ENCODE measurements around the gene RAPGEF4. TPM values are rescaled to one million over a fixed set of nuclear protein-coding genes. Genes with fewer than 3 reads are reported as not detected.

Gene RAPGEF4
- polyA plus RNA-seq, 1 donor, result 9.4 TPM

GRCh38 chr2:172965433-172966212 lies 230.0 kb downstream of the RAPGEF4 start:
- WGBS (ENCODE audit: insufficient coverage, low lambda C conversion rate), result 95% methylated on average over 3 of the region's 8 CpGs
- H3K27me3 ChIP-seq (ENCODE audit: control insufficient read depth, insufficient read depth, low read length), result no peaks in the 10 kb centered on the region
- H3K36me3 ChIP-seq (ENCODE audit: control insufficient read depth, insufficient read depth, low read length), result peaks cover 3% of the 10 kb centered on the region
- H3K4me3 ChIP-seq (ENCODE audit: low read length), result no peak overlapping the region
- H3K9me3 ChIP-seq (ENCODE audit: control insufficient read depth, low read depth, low read length), result no peaks in the 10 kb centered on the region
- H3K4me1 ChIP-seq (ENCODE audit: control insufficient read depth, insufficient read depth, low read length), result no peaks in the 10 kb centered on the region
- no peak for DNase-seq
- H3K27ac ChIP-seq (ENCODE audit: low read length), result no peak overlapping the region

- Histone ChIP-seq H3K27ac (ENCODE audit: low read length) (no peak overlapping the region), H3K4me1 (ENCODE audit: control insufficient read depth, insufficient read depth, low read length) (no peaks in the 10 kb centered on the region), H3K36me3 (ENCODE audit: control insufficient read depth, insufficient read depth, low read length) (peaks cover 3% of the 10 kb centered on the region), H3K27me3 (ENCODE audit: control insufficient read depth, insufficient read depth, low read length) (no peaks in the 10 kb centered on the region), H3K9me3 (ENCODE audit: control insufficient read depth, low read depth, low read length) (no peaks in the 10 kb centered on the region), H3K4me3 (ENCODE audit: low read length) (no peak overlapping the region)
- no CpG with 5 or more reads among the region's 16 CpGs for WGBS (ENCODE audit: insufficient coverage, low lambda C conversion rate)
- peak in 1 of 2 donors; percentile 36 for DNase-seq
Observed at GRCh38 chr2:172967036-172967982, 231.7 kb downstream of the RAPGEF4 start.

DNA sequence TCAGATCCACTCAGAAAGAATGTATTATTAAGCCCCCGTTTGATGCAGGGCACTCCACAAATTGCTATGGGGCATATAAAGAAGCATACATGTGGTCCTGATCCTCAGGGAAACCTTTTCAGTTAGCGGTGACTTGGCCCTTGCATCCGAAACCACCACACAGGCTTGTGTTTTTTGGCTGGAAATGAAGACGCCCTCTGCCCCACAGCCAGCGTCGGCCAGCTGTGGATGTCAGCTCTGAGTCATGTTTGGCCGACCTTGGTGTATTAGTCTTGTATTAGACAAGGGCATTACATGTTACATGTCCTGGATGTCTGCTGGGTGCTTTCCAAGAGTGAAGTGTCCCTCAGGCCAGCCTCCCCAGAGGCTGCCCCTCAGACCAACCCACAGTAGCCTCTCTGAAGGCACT lies 232.4 kb downstream of the RAPGEF4 start:
- peaks cover 3% of the 10 kb centered on the region for H3K36me3 ChIP-seq (ENCODE audit: control insufficient read depth, insufficient read depth, low read length)
- no peaks in the 10 kb centered on the region for H3K4me1 ChIP-seq (ENCODE audit: control insufficient read depth, insufficient read depth, low read length)
- H3K4me3 ChIP-seq (ENCODE audit: low read length), result no peak overlapping the region
- DNase-seq, result no peak
- H3K9me3 ChIP-seq (ENCODE audit: control insufficient read depth, low read depth, low read length), result no peaks in the 10 kb centered on the region
- no peak overlapping the region for H3K27ac ChIP-seq (ENCODE audit: low read length)
- no CpG with 5 or more reads among the region's 7 CpGs for WGBS (ENCODE audit: insufficient coverage, low lambda C conversion rate)
- no peaks in the 10 kb centered on the region for H3K27me3 ChIP-seq (ENCODE audit: control insufficient read depth, insufficient read depth, low read length)

- no CpG with 5 or more reads among the region's 1 CpG for WGBS (ENCODE audit: insufficient coverage, low lambda C conversion rate)
Observed at GRCh38 chr2:172969166-172969565, 233.5 kb downstream of the RAPGEF4 start.

GRCh38 chr2:172969609-172970008 lies 234.0 kb downstream of the RAPGEF4 start:
- WGBS (ENCODE audit: insufficient coverage, low lambda C conversion rate), result 100% methylated on average over 1 of the region's 3 CpGs
- Histone ChIP-seq H3K4me1 (ENCODE audit: control insufficient read depth, insufficient read depth, low read length) (no peaks in the 10 kb centered on the region), H3K36me3 (ENCODE audit: control insufficient read depth, insufficient read depth, low read length) (peaks cover 3% of the 10 kb centered on the region), H3K27ac (ENCODE audit: low read length) (no peak overlapping the region), H3K27me3 (ENCODE audit: control insufficient read depth, insufficient read depth, low read length) (no peaks in the 10 kb centered on the region), H3K9me3 (ENCODE audit: control insufficient read depth, low read depth, low read length) (no peaks in the 10 kb centered on the region), H3K4me3 (ENCODE audit: low read length) (no peak overlapping the region)
- DNase-seq, result no peak

More at GRCh38 chr2:172969166-172969565, 233.5 kb downstream of the RAPGEF4 start:
- no peaks in the 10 kb centered on the region for H3K4me1 ChIP-seq (ENCODE audit: control insufficient read depth, insufficient read depth, low read length)
- H3K36me3 ChIP-seq (ENCODE audit: control insufficient read depth, insufficient read depth, low read length), result peaks cover 3% of the 10 kb centered on the region
- H3K9me3 ChIP-seq (ENCODE audit: control insufficient read depth, low read depth, low read length), result no peaks in the 10 kb centered on the region
- H3K27me3 ChIP-seq (ENCODE audit: control insufficient read depth, insufficient read depth, low read length), result no peaks in the 10 kb centered on the region
- no peak overlapping the region for H3K27ac ChIP-seq (ENCODE audit: low read length)
- DNase-seq, result no peak
- no peak overlapping the region for H3K4me3 ChIP-seq (ENCODE audit: low read length)

DNA sequence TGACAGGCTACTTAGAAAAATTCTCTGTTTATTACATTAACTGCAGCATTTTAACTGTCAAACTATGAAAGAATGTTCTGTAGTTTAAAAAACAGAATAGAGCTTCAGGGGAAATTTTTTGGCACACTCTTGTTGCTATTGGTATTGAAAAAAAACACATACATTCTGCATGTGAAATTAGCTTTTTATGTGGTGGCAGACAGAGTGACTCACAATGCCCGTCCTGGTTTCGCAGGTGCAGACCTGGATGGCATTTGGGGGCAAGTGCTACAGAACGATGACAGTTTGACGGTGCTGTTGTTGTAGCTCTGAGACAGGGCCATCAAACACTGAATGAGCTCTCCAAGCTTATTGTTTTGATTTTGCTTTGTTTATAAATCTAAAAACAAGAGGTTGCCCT lies 235.0 kb downstream of the RAPGEF4 start:
- H3K4me1 ChIP-seq (ENCODE audit: control insufficient read depth, insufficient read depth, low read length), result no peaks in the 10 kb centered on the region
- H3K27ac ChIP-seq (ENCODE audit: low read length), result no peak overlapping the region
- H3K27me3 ChIP-seq (ENCODE audit: control insufficient read depth, insufficient read depth, low read length), result no peaks in the 10 kb centered on the region
- DNase-seq, result no peak
- H3K36me3 ChIP-seq (ENCODE audit: control insufficient read depth, insufficient read depth, low read length), result peaks cover 3% of the 10 kb centered on the region
- WGBS (ENCODE audit: insufficient coverage, low lambda C conversion rate), result 60% methylated on average over 1 of the region's 4 CpGs
- H3K4me3 ChIP-seq (ENCODE audit: low read length), result no peak overlapping the region
- no peaks in the 10 kb centered on the region for H3K9me3 ChIP-seq (ENCODE audit: control insufficient read depth, low read depth, low read length)

DNA sequence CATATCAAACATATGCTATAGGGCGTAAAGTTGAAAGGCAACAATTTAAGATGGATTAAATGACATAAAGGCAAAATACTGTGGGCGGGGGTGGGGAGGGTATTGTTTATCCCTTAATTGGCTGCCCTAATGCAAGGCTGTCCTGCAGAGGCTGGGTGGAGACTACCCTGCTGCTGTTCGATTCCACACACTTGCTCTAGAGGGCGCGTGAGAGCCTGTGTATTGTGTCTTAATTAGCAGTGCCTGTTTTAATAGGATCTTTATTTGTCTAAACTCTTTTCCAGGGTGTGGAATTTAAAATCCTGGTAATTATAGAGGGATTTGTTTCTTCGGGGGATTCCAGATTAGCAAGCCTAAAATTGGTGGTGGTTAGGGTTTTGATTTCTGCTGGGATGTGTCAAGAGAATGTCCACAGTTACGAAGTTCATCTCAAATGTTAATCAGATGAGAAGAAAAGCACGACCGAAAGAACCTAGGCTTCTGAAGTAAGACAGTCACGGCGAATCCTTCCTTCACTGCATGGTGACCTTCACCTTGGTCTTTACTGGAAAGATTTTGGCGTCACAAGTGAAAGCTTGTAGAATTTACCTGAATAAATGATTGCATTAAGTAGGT lies 236.5 kb downstream of the RAPGEF4 start:
- Histone ChIP-seq H3K4me3 (ENCODE audit: low read length) (no peak overlapping the region), H3K36me3 (ENCODE audit: control insufficient read depth, insufficient read depth, low read length) (peaks cover 3% of the 10 kb centered on the region), H3K9me3 (ENCODE audit: control insufficient read depth, low read depth, low read length) (no peaks in the 10 kb centered on the region), H3K27me3 (ENCODE audit: control insufficient read depth, insufficient read depth, low read length) (no peaks in the 10 kb centered on the region), H3K27ac (ENCODE audit: low read length) (no peak overlapping the region), H3K4me1 (ENCODE audit: control insufficient read depth, insufficient read depth, low read length) (no peaks in the 10 kb centered on the region)
- DNase-seq, result no peak
- WGBS (ENCODE audit: insufficient coverage, low lambda C conversion rate), result 44% methylated on average over 4 of the region's 12 CpGs

DNA sequence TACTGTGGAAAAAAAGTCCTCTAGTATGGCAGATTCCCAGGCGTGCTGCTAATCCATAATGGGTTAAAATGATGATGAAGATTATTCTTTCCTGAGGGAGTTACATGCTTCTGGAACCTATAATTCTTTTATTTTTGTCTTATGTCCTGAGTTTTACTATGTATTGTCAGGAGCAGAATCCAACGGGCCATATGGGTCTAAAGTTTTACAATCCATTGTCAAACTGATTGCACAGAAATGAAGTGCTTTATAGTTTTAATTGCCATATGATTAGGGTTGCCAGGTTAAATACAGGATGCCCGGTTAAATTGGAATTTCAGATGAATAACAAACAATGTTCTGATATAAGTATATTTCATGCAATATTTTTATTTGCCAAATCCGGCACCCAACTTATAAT lies 239.1 kb downstream of the RAPGEF4 start:
- 41% methylated on average over 2 of the region's 4 CpGs for WGBS (ENCODE audit: insufficient coverage, low lambda C conversion rate)
- H3K27me3 ChIP-seq (ENCODE audit: control insufficient read depth, insufficient read depth, low read length), result no peaks in the 10 kb centered on the region
- no peak overlapping the region for H3K27ac ChIP-seq (ENCODE audit: low read length)
- H3K4me3 ChIP-seq (ENCODE audit: low read length), result no peak overlapping the region
- no peak for DNase-seq
- no peaks in the 10 kb centered on the region for H3K9me3 ChIP-seq (ENCODE audit: control insufficient read depth, low read depth, low read length)
- H3K4me1 ChIP-seq (ENCODE audit: control insufficient read depth, insufficient read depth, low read length), result no peaks in the 10 kb centered on the region
- no peaks in the 10 kb centered on the region for H3K36me3 ChIP-seq (ENCODE audit: control insufficient read depth, insufficient read depth, low read length)

DNA sequence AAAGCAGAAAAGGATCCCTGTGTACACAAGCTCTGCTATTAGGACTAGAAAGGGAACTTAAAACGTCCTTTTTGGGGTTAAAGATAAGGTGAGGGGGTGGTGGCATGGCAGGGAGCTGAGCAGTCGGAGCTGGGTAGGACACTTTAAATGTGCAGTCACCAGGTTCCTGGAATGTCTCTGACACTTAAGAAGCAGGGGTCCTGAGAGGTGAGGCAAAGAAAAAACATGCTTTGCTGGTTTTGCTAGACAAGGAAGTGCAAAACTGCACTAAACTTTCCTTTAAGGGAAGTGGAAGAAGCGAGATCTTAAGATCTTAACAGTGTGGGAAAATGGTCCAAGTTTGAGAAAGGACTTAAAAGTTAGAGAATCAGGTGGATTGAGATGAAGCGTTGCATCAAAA lies 240.5 kb downstream of the RAPGEF4 start:
- Histone ChIP-seq H3K9me3 (ENCODE audit: control insufficient read depth, low read depth, low read length) (no peaks in the 10 kb centered on the region), H3K36me3 (ENCODE audit: control insufficient read depth, insufficient read depth, low read length) (no peaks in the 10 kb centered on the region), H3K27ac (ENCODE audit: low read length) (no peak overlapping the region), H3K4me3 (ENCODE audit: low read length) (no peak overlapping the region), H3K4me1 (ENCODE audit: control insufficient read depth, insufficient read depth, low read length) (no peaks in the 10 kb centered on the region), H3K27me3 (ENCODE audit: control insufficient read depth, insufficient read depth, low read length) (no peaks in the 10 kb centered on the region)
- DNase-seq, result no peak
- 80% methylated on average over 1 of the region's 4 CpGs for WGBS (ENCODE audit: insufficient coverage, low lambda C conversion rate)

- Histone ChIP-seq H3K4me1 (ENCODE audit: control insufficient read depth, insufficient read depth, low read length) (no peaks in the 10 kb centered on the region), H3K27ac (ENCODE audit: low read length) (no peak overlapping the region), H3K36me3 (ENCODE audit: control insufficient read depth, insufficient read depth, low read length) (no peaks in the 10 kb centered on the region), H3K4me3 (ENCODE audit: low read length) (no peak overlapping the region), H3K27me3 (ENCODE audit: control insufficient read depth, insufficient read depth, low read length) (no peaks in the 10 kb centered on the region), H3K9me3 (ENCODE audit: control insufficient read depth, low read depth, low read length) (no peaks in the 10 kb centered on the region)
- DNase-seq, result no peak
- no CpG with 5 or more reads among the region's 5 CpGs for WGBS (ENCODE audit: insufficient coverage, low lambda C conversion rate)
Observed at GRCh38 chr2:172976816-172977215, 241.2 kb downstream of the RAPGEF4 start.
